ENCODE data around the gene PTPN23. TPM values are rescaled to one million over a fixed set of nuclear protein-coding genes. Genes with fewer than 3 reads are reported as not detected.

PTPN23 gene
- total RNA-seq, 2 donors from 2014 or later, result 44.2 to 54.1 TPM

GRCh38 chr3:47420044-47420430, 39.2 kb downstream of the PTPN23 start:
- no peak overlapping the region for H3K4me3 ChIP-seq (ENCODE audit: low read length)
- H3K27me3 Mint-ChIP-seq (ENCODE audit: insufficient read depth), result no peaks in the 10 kb centered on the region
- no peaks in the 10 kb centered on the region for H3K9me3 ChIP-seq (ENCODE audit: control insufficient read depth, low read length)
- no peak overlapping the region for H3K9ac ChIP-seq (ENCODE audit: extremely low read depth, low read length, poor library complexity, severe bottlenecking)
- no peaks in the 10 kb centered on the region for H3K4me1 ChIP-seq (ENCODE audit: control insufficient read depth, insufficient read depth, low read length)
- H3K27me3 ChIP-seq (ENCODE audit: control insufficient read depth, insufficient read depth, low read length, poor library complexity, severe bottlenecking), result no peaks in the 10 kb centered on the region
- H3K27ac ChIP-seq (ENCODE audit: low read depth, low read length), result no peak overlapping the region
- H3K27ac Mint-ChIP-seq, result no peak overlapping the region
- H3K4me1 Mint-ChIP-seq, result peaks cover 9% of the 10 kb centered on the region
- peaks cover 44% of the 10 kb centered on the region for H3K36me3 Mint-ChIP-seq (ENCODE audit: low read depth)
- H3K4me3 Mint-ChIP-seq, result no peak overlapping the region
- H3K36me3 ChIP-seq (ENCODE audit: control insufficient read depth, insufficient read depth, low read length), result peaks cover 40% of the 10 kb centered on the region
- 92 to 96% methylated on average over 5 of the region's 5 CpGs for WGBS, 2 experiments (ENCODE audit: insufficient coverage in 1 of 2, insufficient read length in 1 of 2)
- TF ChIP-seq CTCF (conservative IDR thresholded peaks at IDR 0.05), result no peak
- no peak for DNase-seq
- H3K9me3 Mint-ChIP-seq, result peaks cover 5% of the 10 kb centered on the region

GRCh38 chr3:47420511-47421484, 40.0 kb downstream of the PTPN23 start:
- Mint-ChIP-seq H3K36me3 (ENCODE audit: low read depth) (peaks cover 41% of the 10 kb centered on the region), H3K27ac (peak overlapping the region; percentile 96), H3K9me3 (peaks cover 5% of the 10 kb centered on the region), H3K27me3 (ENCODE audit: insufficient read depth) (no peaks in the 10 kb centered on the region), H3K4me3 (no peak overlapping the region), H3K4me1 (peaks cover 11% of the 10 kb centered on the region)
- peak; percentile 98 for DNase-seq
- Histone ChIP-seq H3K4me3 (ENCODE audit: low read length) (no peak overlapping the region), H3K27ac (ENCODE audit: low read depth, low read length) (peak overlapping the region; percentile 25), H3K27me3 (ENCODE audit: control insufficient read depth, insufficient read depth, low read length, poor library complexity, severe bottlenecking) (no peaks in the 10 kb centered on the region), H3K9ac (ENCODE audit: extremely low read depth, low read length, poor library complexity, severe bottlenecking) (no peak overlapping the region), H3K9me3 (ENCODE audit: control insufficient read depth, low read length) (no peaks in the 10 kb centered on the region), H3K36me3 (ENCODE audit: control insufficient read depth, insufficient read depth, low read length) (peaks cover 38% of the 10 kb centered on the region), H3K4me1 (ENCODE audit: control insufficient read depth, insufficient read depth, low read length) (no peaks in the 10 kb centered on the region)
- TF ChIP-seq CTCF (conservative IDR thresholded peaks at IDR 0.05), result peak; percentile 96
- WGBS, 2 experiments (ENCODE audit: insufficient coverage in 1 of 2, insufficient read length in 1 of 2), result 73 to 80% methylated on average over 12 to 29 of the region's 29 CpGs

- H3K9ac ChIP-seq (ENCODE audit: extremely low read depth, low read length, poor library complexity, severe bottlenecking), result no peak overlapping the region
- peak overlapping the region; percentile 25 for H3K27ac ChIP-seq (ENCODE audit: low read depth, low read length)
- no peaks in the 10 kb centered on the region for H3K27me3 ChIP-seq (ENCODE audit: control insufficient read depth, insufficient read depth, low read length, poor library complexity, severe bottlenecking)
- H3K4me1 ChIP-seq (ENCODE audit: control insufficient read depth, insufficient read depth, low read length), result no peaks in the 10 kb centered on the region
- Mint-ChIP-seq H3K27me3 (ENCODE audit: insufficient read depth) (no peaks in the 10 kb centered on the region), H3K27ac (peak overlapping the region; percentile 87), H3K4me3 (no peak overlapping the region), H3K36me3 (ENCODE audit: low read depth) (peaks cover 36% of the 10 kb centered on the region), H3K4me1 (peaks cover 11% of the 10 kb centered on the region), H3K9me3 (peaks cover under 1% of the 10 kb centered on the region)
- peaks cover 35% of the 10 kb centered on the region for H3K36me3 ChIP-seq (ENCODE audit: control insufficient read depth, insufficient read depth, low read length)
- H3K4me3 ChIP-seq (ENCODE audit: low read length), result no peak overlapping the region
- TF ChIP-seq CTCF (conservative IDR thresholded peaks at IDR 0.05), result peak; percentile 59
- peak; percentile 75 for DNase-seq
- WGBS, 2 experiments (ENCODE audit: insufficient coverage in 1 of 2, insufficient read length in 1 of 2), result 87 to 97% methylated on average over 6 to 13 of the region's 13 CpGs
- H3K9me3 ChIP-seq (ENCODE audit: control insufficient read depth, low read length), result no peaks in the 10 kb centered on the region
Measured at GRCh38 chr3:47421741-47422649, 41.2 kb downstream of the PTPN23 start.

Measured in endodermal cell (in vitro differentiated cells).